ENCODE data around the gene MYMK.

Gene MYMK

GRCh38 chr9:133493845-133494540 lies 30.8 kb downstream of the MYMK start:
- no peak for TF ChIP-seq CTCF (IDR thresholded peaks at IDR 0.05; ENCODE audit: borderline replicate concordance, insufficient read depth, low read depth, low read length)
- H3K4me3 ChIP-seq (ENCODE audit: low read depth, low read length) = no peak overlapping the region

GRCh38 chr9:133493428-133493827 lies 31.3 kb downstream of the MYMK start:
- TF ChIP-seq CTCF (IDR thresholded peaks at IDR 0.05; ENCODE audit: borderline replicate concordance, insufficient read depth, low read depth, low read length) = no peak
- H3K4me3 ChIP-seq (ENCODE audit: low read depth, low read length) = no peak overlapping the region

GRCh38 chr9:133492061-133493021 lies 32.4 kb downstream of the MYMK start:
- no peak for TF ChIP-seq CTCF (IDR thresholded peaks at IDR 0.05; ENCODE audit: borderline replicate concordance, insufficient read depth, low read depth, low read length)
- H3K4me3 ChIP-seq (ENCODE audit: low read depth, low read length) = no peak overlapping the region

- TF ChIP-seq CTCF (IDR thresholded peaks at IDR 0.05; ENCODE audit: borderline replicate concordance, insufficient read depth, low read depth, low read length) = no peak
- H3K4me3 ChIP-seq (ENCODE audit: low read depth, low read length) = no peak overlapping the region
These were observed 33.2 kb downstream of the MYMK start for GRCh38 chr9:133491656-133491925.

GRCh38 chr9:133490865-133491655 lies 33.7 kb downstream of the MYMK start:
- H3K4me3 ChIP-seq (ENCODE audit: low read depth, low read length) = no peak overlapping the region
- no peak for TF ChIP-seq CTCF (IDR thresholded peaks at IDR 0.05; ENCODE audit: borderline replicate concordance, insufficient read depth, low read depth, low read length)

GRCh38 chr9:133490201-133490681 lies 34.5 kb downstream of the MYMK start:
- TF ChIP-seq CTCF (IDR thresholded peaks at IDR 0.05; ENCODE audit: borderline replicate concordance, insufficient read depth, low read depth, low read length) = no peak
- H3K4me3 ChIP-seq (ENCODE audit: low read depth, low read length) = no peak overlapping the region

Data from GM12875 (cell line).